ENCODE results near the gene LFNG. TPM values are rescaled to one million over a fixed set of nuclear protein-coding genes. Genes with fewer than 3 reads are reported as not detected.

Gene LFNG
- total RNA-seq (2022) = 4.5 and 5.1 TPM in 2 replicates
- Bru-seq, nascent RNA = percentile 25 among the genes with signal in this experiment
- BruChase-seq, experiment 1, labeled RNA remaining after a 2-hour chase = percentile 36 among the genes with signal in this experiment
- percentile 32 among the genes with signal in this experiment for BruChase-seq, experiment 2, labeled RNA remaining after a 6-hour chase
- long read RNA-seq = 0 reads

- intact Hi-C loops (cut with micrococcal nuclease; ENCODE audit: unreplicated experiment) = loop anchor here (2.0 kb wide), 1 partner anchor 39 kb away; the partner anchor contains the start of gene IQCE
- Mint-ChIP-seq H3K27me3 (ENCODE audit: insufficient read depth, unreplicated experiment) (no peaks in the 10 kb centered on the region), H3K4me3 (ENCODE audit: unreplicated experiment) (peak within 1 kb of the TSS; percentile 81), H3K36me3 (ENCODE audit: insufficient read depth, unreplicated experiment) (peaks cover 14% of the 10 kb centered on the region), H3K4me1 (ENCODE audit: low read depth, unreplicated experiment) (peaks cover 13% of the 10 kb centered on the region), H3K9me3 (ENCODE audit: unreplicated experiment) (no peaks in the 10 kb centered on the region), H3K27ac (ENCODE audit: unreplicated experiment) (no peak within 1 kb of the TSS)
- ChIA-PET CTCF (interaction anchor here (1.2 kb wide), 1 partner anchor 40 kb away, joined by 6 read pairs; no protein-coding TSS in a partner anchor), POLR2A (no interaction called here)
- DNase-seq = peak; percentile 84 to 92
- BruUV-seq (replicated peaks) = no TSS peak
- Histone ChIP-seq H3K36me3 (ENCODE audit: control insufficient read depth, insufficient read depth, low read length) (no peaks in the 10 kb centered on the region), H3K4me3 (ENCODE audit: low read depth, low read length) (peak within 1 kb of the TSS; percentile 56), H3K9me3 (no peaks in the 10 kb centered on the region), H3K27me3 (replicated peaks; ENCODE audit: control insufficient read depth, insufficient read depth, low read length) (no peaks in the 10 kb centered on the region), H3K4me1 (peaks cover 41% of the 10 kb centered on the region)
- no peak for TF ChIP-seq CTCF (IDR thresholded peaks at IDR 0.05; ENCODE audit: insufficient read depth in 1 of 2, low read depth in 1 of 2, low read length in 1 of 2, severe bottlenecking in 1 of 2, unreplicated experiment in 1 of 2)
Observed at GRCh38 chr7:2519119-2519930, at the start of gene LFNG. Gene LFNG, plus strand, starts transcription at chr7:2519774. Its CDS starts 88 bp downstream, at chr7:2519862.

- CTCF ChIA-PET = interaction anchor here (1.5 to 3.4 kb wide), 5 partner anchors 10 to 67 kb away, joined by 3 to 75 read pairs (median 5); partner anchors contain the start of gene CHST12
- Mint-ChIP-seq H3K4me1 (ENCODE audit: low read depth, unreplicated experiment) (peaks cover 12% of the 10 kb centered on the region), H3K27ac (ENCODE audit: unreplicated experiment) (no peak overlapping the region), H3K4me3 (ENCODE audit: unreplicated experiment) (no peak overlapping the region), H3K36me3 (ENCODE audit: insufficient read depth, unreplicated experiment) (no peaks in the 10 kb centered on the region), H3K27me3 (ENCODE audit: insufficient read depth, unreplicated experiment) (no peaks in the 10 kb centered on the region), H3K9me3 (ENCODE audit: unreplicated experiment) (no peaks in the 10 kb centered on the region)
- Histone ChIP-seq H3K27me3 (replicated peaks; ENCODE audit: control insufficient read depth, insufficient read depth, low read length) (no peaks in the 10 kb centered on the region), H3K9me3 (no peaks in the 10 kb centered on the region), H3K4me3 (ENCODE audit: low read depth, low read length) (no peak overlapping the region), H3K36me3 (ENCODE audit: control insufficient read depth, insufficient read depth, low read length) (no peaks in the 10 kb centered on the region), H3K4me1 (no peaks in the 10 kb centered on the region; the same call in 1 of the 2 replicates)
- BruUV-seq (replicated peaks) = no TSS peak
- POLR2A ChIA-PET = no interaction called here
- no peak for DNase-seq
- intact Hi-C loops (cut with micrococcal nuclease; ENCODE audit: unreplicated experiment) = no loop called here
- no peak for TF ChIP-seq CTCF (IDR thresholded peaks at IDR 0.05; ENCODE audit: insufficient read depth in 1 of 2, low read depth in 1 of 2, low read length in 1 of 2, severe bottlenecking in 1 of 2, unreplicated experiment in 1 of 2)
Observed at GRCh38 chr7:2470204-2471021, 49.2 kb upstream of the LFNG start.

- POLR2A ChIA-PET = no interaction called here
- no peak for DNase-seq
- H3K27me3 Mint-ChIP-seq (ENCODE audit: insufficient read depth, unreplicated experiment) = no peaks in the 10 kb centered on the region
- no TSS peak for BruUV-seq (replicated peaks)
- no peak overlapping the region for H3K27ac Mint-ChIP-seq (ENCODE audit: unreplicated experiment)
- Histone ChIP-seq H3K36me3 (ENCODE audit: control insufficient read depth, insufficient read depth, low read length) (no peaks in the 10 kb centered on the region), H3K9me3 (no peaks in the 10 kb centered on the region), H3K4me1 (no peaks in the 10 kb centered on the region; the same call in 1 of the 2 replicates), H3K4me3 (ENCODE audit: low read depth, low read length) (no peak overlapping the region), H3K27me3 (replicated peaks; ENCODE audit: control insufficient read depth, insufficient read depth, low read length) (no peaks in the 10 kb centered on the region)
- H3K4me1 Mint-ChIP-seq (ENCODE audit: low read depth, unreplicated experiment) = peaks cover 12% of the 10 kb centered on the region
- no peak for TF ChIP-seq CTCF (IDR thresholded peaks at IDR 0.05; ENCODE audit: insufficient read depth in 1 of 2, low read depth in 1 of 2, low read length in 1 of 2, severe bottlenecking in 1 of 2, unreplicated experiment in 1 of 2)
- H3K4me3 Mint-ChIP-seq (ENCODE audit: unreplicated experiment) = no peak overlapping the region
- no peaks in the 10 kb centered on the region for H3K9me3 Mint-ChIP-seq (ENCODE audit: unreplicated experiment)
- no peaks in the 10 kb centered on the region for H3K36me3 Mint-ChIP-seq (ENCODE audit: insufficient read depth, unreplicated experiment)
- CTCF ChIA-PET = interaction anchor here (0.6 to 1.5 kb wide), 2 partner anchors 9 to 67 kb away, joined by 3 read pairs; partner anchors contain the start of gene CHST12
- intact Hi-C loops (cut with micrococcal nuclease; ENCODE audit: unreplicated experiment) = no loop called here
Observed at GRCh38 chr7:2471022-2471329, 48.6 kb upstream of the LFNG start.
